SK-N-SH (cell line): ENCODE results near the gene GPR173. TPM values are rescaled to one million over a fixed set of nuclear protein-coding genes. Genes with fewer than 3 reads are reported as not detected.

Experiments
- CTCF ChIA-PET: fragments of 300-600, 350-600 bp; formaldehyde crosslinking; extraction: SDS; loops from one replicate; lab custom pipeline; 2021; lab: Yijun Ruan, JAX
- POLR2A ChIA-PET: fragments of 350-600 bp; sonication (Branson Sonifier 250); formaldehyde crosslinking; extraction: SDS; loops from one replicate; lab custom pipeline; 2020; ENCODE audit warnings: antibody characterized with exemption, inconsistent platforms; lab: Yijun Ruan, JAX
- DNase-seq: peaks from one replicate; pipeline ENCODE4 v3.0.0; 2012
- H2AFZ ChIP-seq: fragments of 200-600 bp; sonication (generic); 2 replicates; pipeline ENCODE4 v1.8.1; 2016; ENCODE audit warnings: antibody characterized with exemption, mild to moderate bottlenecking, low read depth
- H3F3A ChIP-seq: fragments of 200-600 bp; sonication (generic); replicated peaks from 2 replicates; pipeline ENCODE3; 2016; ENCODE audit warnings: antibody characterized with exemption, mild to moderate bottlenecking; ENCODE audit not compliant: insufficient read depth
- H3K27ac ChIP-seq, 2 experiments: fragments of 200-500 bp in 1 of 2; fragments of 200-600 bp in 1 of 2; sonication (Bioruptor generic) in 1 of 2; sonication (generic), shearing (Covaris generic) in 1 of 2; 2 replicates each; pipeline versions ENCODE4 v1.5.1 to v1.6.1; 2014 to 2016; ENCODE audit warnings: low read depth in 2 of 2, inconsistent platforms in 1 of 2, low read length in 1 of 2, mild to moderate bottlenecking in 1 of 2, mixed read lengths in 1 of 2
- H3K27me3 ChIP-seq: fragments of 200-600 bp; sonication (generic), shearing (Covaris generic); 2 replicates; pipeline ENCODE4 v1.6.1; 2016; ENCODE audit warnings: mixed run types; ENCODE audit not compliant: insufficient read depth
- H3K36me3 ChIP-seq, 2 experiments: fragments of 200-500 bp in 1 of 2; fragments of 200-600 bp in 1 of 2; sonication (Bioruptor generic) in 1 of 2; sonication (generic) in 1 of 2; replicated peaks in 1 of 2; 2 replicates each; pipeline versions ENCODE3 to v1.5.1; 2014 to 2016; ENCODE audit warnings: low read length in 1 of 2, mild to moderate bottlenecking in 1 of 2; ENCODE audit not compliant: insufficient read depth in 2 of 2, control insufficient read depth in 1 of 2
- H3K4me1 ChIP-seq, 2 experiments: fragments of 200-500 bp in 1 of 2; fragments of 200-600 bp in 1 of 2; sonication (Bioruptor generic) in 1 of 2; sonication (generic), shearing (Covaris generic) in 1 of 2; 2 replicates each; pipeline versions ENCODE4 v1.5.1 to v1.6.1; 2014 to 2016; ENCODE audit warnings: low read depth in 1 of 2, low read length in 1 of 2, mixed run types in 1 of 2; ENCODE audit not compliant: insufficient read depth in 2 of 2, control insufficient read depth in 1 of 2
- H3K4me2 ChIP-seq: fragments of 200-600 bp; sonication (generic), shearing (Covaris generic); 2 replicates; pipeline ENCODE4 v1.6.1; 2017; ENCODE audit warnings: mixed run types
- H3K4me3 ChIP-seq, 2 experiments: fragments of 200-500 bp in 1 of 2; fragments of 200-600 bp in 1 of 2; sonication (Bioruptor generic) in 1 of 2; sonication (generic), shearing (Covaris generic) in 1 of 2; 2 replicates each; pipeline versions ENCODE4 v1.5.1 to v1.8.1; 2014 to 2016; ENCODE audit warnings: low read depth in 2 of 2, inconsistent platforms in 1 of 2, low read length in 1 of 2, mild to moderate bottlenecking in 1 of 2, mixed read lengths in 1 of 2, moderate library complexity in 1 of 2
- H3K79me2 ChIP-seq: fragments of 200-600 bp; sonication (generic); 2 replicates; pipeline ENCODE4 v1.8.1; 2017; ENCODE audit warnings: mild to moderate bottlenecking; ENCODE audit not compliant: insufficient read depth
- H3K9ac ChIP-seq: fragments of 200-600 bp; sonication (generic); 2 replicates; pipeline ENCODE4 v1.6.1; 2017; ENCODE audit warnings: mixed run types
- H3K9me2 ChIP-seq: fragments of 200-600 bp; sonication (generic); 2 replicates; pipeline ENCODE4 v1.6.1; 2017; ENCODE audit warnings: mixed run types
- H3K9me3 ChIP-seq: fragments of 200-600 bp; sonication (generic); 2 replicates; pipeline ENCODE4 v1.6.1; 2017; ENCODE audit warnings: mixed run types, mild to moderate bottlenecking, moderate library complexity
- H4K20me1 ChIP-seq: fragments of 200-600 bp; sonication (generic); 2 replicates; pipeline ENCODE4 v1.6.1; 2017; ENCODE audit warnings: mild to moderate bottlenecking, mixed run types; ENCODE audit not compliant: insufficient read depth
- EZH2phosphoT487 ChIP-seq: fragments of 200-600 bp; sonication (generic); IDR thresholded peaks from 2 replicates; pipeline ENCODE4 v1.6.1; 2017; ENCODE audit warnings: low read depth, mixed run types, mild to moderate bottlenecking, antibody characterized with exemption, moderate library complexity, borderline replicate concordance
- GATA2 ChIP-seq: sonication (generic); formaldehyde crosslinking; IDR thresholded peaks from 2 replicates; pipeline ENCODE4 v1.5.0; 2020; ENCODE audit warnings: mild to moderate bottlenecking, missing genetic modification reagents
- IRF3 ChIP-seq: fragments of 150-350 bp; IDR thresholded peaks from 2 replicates; pipeline ENCODE4 v1.6.1; 2016; ENCODE audit warnings: mild to moderate bottlenecking, low read depth, low read length
- MEF2A ChIP-seq: IDR thresholded peaks from 2 replicates; pipeline ENCODE4 v1.4.0; 2012; ENCODE audit warnings: low read depth, borderline replicate concordance
- NRF1 ChIP-seq: IDR thresholded peaks from 2 replicates; pipeline ENCODE4 v1.6.1; 2012; ENCODE audit warnings: low read depth, mild to moderate bottlenecking, low read length
- PBX3 ChIP-seq: IDR thresholded peaks from 2 replicates; pipeline ENCODE4; 2012
- RCOR1 ChIP-seq: fragments of 150-350 bp; IDR thresholded peaks from 2 replicates; pipeline ENCODE4 v1.6.1; 2017; ENCODE audit warnings: antibody characterized with exemption, low read length
- TCF12 ChIP-seq: IDR thresholded peaks from 2 replicates; pipeline ENCODE4 v1.4.0; 2012
- TEAD4 ChIP-seq: IDR thresholded peaks from 2 replicates; pipeline ENCODE4 v1.4.0; 2012; ENCODE audit warnings: mild to moderate bottlenecking, borderline replicate concordance; ENCODE audit not compliant: insufficient read depth
- USF2 ChIP-seq: fragments of 150-350 bp; IDR thresholded peaks from 2 replicates; pipeline ENCODE4 v1.6.1; 2017; ENCODE audit warnings: antibody characterized with exemption, low read length, low read depth, borderline replicate concordance
- YY1 ChIP-seq: IDR thresholded peaks from 2 replicates; pipeline ENCODE4 v1.4.0; 2012; ENCODE audit warnings: low read depth, mild to moderate bottlenecking
- ZBTB33 ChIP-seq: IDR thresholded peaks from 2 replicates; pipeline ENCODE4 v1.4.0; 2012; ENCODE audit warnings: low read depth, borderline replicate concordance
- WGBS: methylation state at CpG from one replicate; pipeline ENCODE4 v1.1.6; 2017; ENCODE audit warnings: low lambda C conversion rate; 5-methylcytosine and 5-hydroxymethylcytosine counted together
- polyA plus RNA-seq, 3 experiments: library from polyadenylated mRNA; depleted of rRNA; stranded (reverse); fragments of >200 nt; gene quantifications; 2 replicates each; pipeline ENCODE4 v1.2.3, GENCODE V29; 2012

The GPR173 gene
- polyA plus RNA-seq, 1 of the 3 experiments (the other 2 are of a cell fraction) = 5.8 TPM

- H3K36me3 ChIP-seq = no peaks in the 10 kb centered on the region
- H2AFZ ChIP-seq = no peak overlapping the region
- POLR2A ChIA-PET = no interaction called here
- H3K79me2 ChIP-seq = peaks cover 66% of the 10 kb centered on the region
- CTCF ChIA-PET = no interaction called here
- H3K27ac ChIP-seq = no peak overlapping the region
- no peak overlapping the region for H3K9ac ChIP-seq
- H3K9me3 ChIP-seq = no peaks in the 10 kb centered on the region
- no peaks in the 10 kb centered on the region for H3K9me2 ChIP-seq
- no peak for DNase-seq
- no peaks in the 10 kb centered on the region for H3F3A ChIP-seq
- H3K4me2 ChIP-seq = peak overlapping the region; percentile 81
- peak overlapping the region; percentile 59 to 65; a peak in 3 of 4 replicates for H3K4me3 ChIP-seq
- H4K20me1 ChIP-seq = peaks cover 26% of the 10 kb centered on the region; the same call in 1 of the 2 replicates
- H3K4me1 ChIP-seq = peaks cover 0 to 9% of the 10 kb centered on the region in 2 experiments; a peak in 1 of 4 replicates
- WGBS = 33% methylated on average over 5 of the region's 6 CpGs
- TF ChIP-seq TEAD4 (no peak), MEF2A (no peak), NRF1 (no peak), EZH2phosphoT487 (no peak), YY1 (no peak), GATA2 (CRISPR knock-in tag) (no peak), RCOR1 (no peak), USF2 (no peak), ZBTB33 (no peak), PBX3 (no peak), TCF12 (no peak), IRF3 (no peak)
- H3K27me3 ChIP-seq = no peaks in the 10 kb centered on the region; the same call in 1 of the 2 replicates
Measured at GRCh38 chrX:53050841-53051240, 2.3 kb downstream of the GPR173 start.
